ENCODE data around the gene MT3.

GRCh38 chr16:56559109-56559508 lies 30.2 kb upstream of the MT3 start:
- no peak for TF ChIP-seq CTCF (IDR thresholded peaks at IDR 0.05)
- TF ChIP-seq POLR2A (IDR thresholded peaks at IDR 0.05): no peak

All from right lobe of liver (tissue), 4 donors.